ENCODE results near the gene CACNB2.

The CACNB2 gene

DNA sequence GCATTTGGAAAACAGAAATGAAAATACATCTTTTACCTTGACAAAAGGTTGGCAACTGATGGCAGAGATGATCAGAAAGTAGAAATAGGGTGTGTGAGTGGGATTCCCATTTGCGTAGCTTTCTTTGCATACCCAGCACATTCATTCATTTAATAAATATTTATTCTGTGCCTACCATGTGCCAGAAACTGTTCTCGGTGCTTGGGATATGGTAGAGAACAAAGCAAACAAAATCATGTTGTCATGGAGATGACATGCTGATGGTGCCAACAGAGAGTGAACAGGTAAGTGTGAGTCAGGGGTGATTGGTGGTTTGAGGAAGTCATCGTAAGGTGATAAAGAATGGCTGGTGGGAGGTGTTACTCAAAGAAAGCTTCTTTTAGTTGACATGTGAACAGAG is 45.4 kb downstream of the CACNB2 start:
- H3K4me3 ChIP-seq (replicated peaks; ENCODE audit: insufficient read depth, low read length): no peak overlapping the region
- DNase-seq (ENCODE audit: low read depth in 1 of 2, low spot score in 1 of 2): no peak
- H3K27me3 ChIP-seq (ENCODE audit: insufficient read depth, poor library complexity, severe bottlenecking): no peaks in the 10 kb centered on the region
- H3K27ac ChIP-seq (replicated peaks): no peak overlapping the region
- TF ChIP-seq, protein P1, sequence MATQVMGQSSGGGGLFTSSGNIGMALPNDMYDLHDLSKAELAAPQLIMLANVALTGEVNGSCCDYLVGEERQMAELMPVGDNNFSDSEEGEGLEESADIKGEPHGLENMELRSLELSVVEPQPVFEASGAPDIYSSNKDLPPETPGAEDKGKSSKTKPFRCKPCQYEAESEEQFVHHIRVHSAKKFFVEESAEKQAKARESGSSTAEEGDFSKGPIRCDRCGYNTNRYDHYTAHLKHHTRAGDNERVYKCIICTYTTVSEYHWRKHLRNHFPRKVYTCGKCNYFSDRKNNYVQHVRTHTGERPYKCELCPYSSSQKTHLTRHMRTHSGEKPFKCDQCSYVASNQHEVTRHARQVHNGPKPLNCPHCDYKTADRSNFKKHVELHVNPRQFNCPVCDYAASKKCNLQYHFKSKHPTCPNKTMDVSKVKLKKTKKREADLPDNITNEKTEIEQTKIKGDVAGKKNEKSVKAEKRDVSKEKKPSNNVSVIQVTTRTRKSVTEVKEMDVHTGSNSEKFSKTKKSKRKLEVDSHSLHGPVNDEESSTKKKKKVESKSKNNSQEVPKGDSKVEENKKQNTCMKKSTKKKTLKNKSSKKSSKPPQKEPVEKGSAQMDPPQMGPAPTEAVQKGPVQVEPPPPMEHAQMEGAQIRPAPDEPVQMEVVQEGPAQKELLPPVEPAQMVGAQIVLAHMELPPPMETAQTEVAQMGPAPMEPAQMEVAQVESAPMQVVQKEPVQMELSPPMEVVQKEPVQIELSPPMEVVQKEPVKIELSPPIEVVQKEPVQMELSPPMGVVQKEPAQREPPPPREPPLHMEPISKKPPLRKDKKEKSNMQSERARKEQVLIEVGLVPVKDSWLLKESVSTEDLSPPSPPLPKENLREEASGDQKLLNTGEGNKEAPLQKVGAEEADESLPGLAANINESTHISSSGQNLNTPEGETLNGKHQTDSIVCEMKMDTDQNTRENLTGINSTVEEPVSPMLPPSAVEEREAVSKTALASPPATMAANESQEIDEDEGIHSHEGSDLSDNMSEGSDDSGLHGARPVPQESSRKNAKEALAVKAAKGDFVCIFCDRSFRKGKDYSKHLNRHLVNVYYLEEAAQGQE (IDR thresholded peaks at IDR 0.05; ENCODE audit: insufficient replicate concordance, low read depth): no peak
- TF ChIP-seq CTCF (IDR thresholded peaks at IDR 0.05; ENCODE audit: insufficient read depth, low read length): no peak
- TF ChIP-seq POLR2AphosphoS5 (IDR thresholded peaks at IDR 0.05; ENCODE audit: low read depth): no peak
- TF ChIP-seq GABPA (IDR thresholded peaks at IDR 0.05; ENCODE audit: low read depth): no peak
- no peak for TF ChIP-seq SPI1 (IDR thresholded peaks at IDR 0.05; ENCODE audit: borderline replicate concordance, low read depth)

DNA sequence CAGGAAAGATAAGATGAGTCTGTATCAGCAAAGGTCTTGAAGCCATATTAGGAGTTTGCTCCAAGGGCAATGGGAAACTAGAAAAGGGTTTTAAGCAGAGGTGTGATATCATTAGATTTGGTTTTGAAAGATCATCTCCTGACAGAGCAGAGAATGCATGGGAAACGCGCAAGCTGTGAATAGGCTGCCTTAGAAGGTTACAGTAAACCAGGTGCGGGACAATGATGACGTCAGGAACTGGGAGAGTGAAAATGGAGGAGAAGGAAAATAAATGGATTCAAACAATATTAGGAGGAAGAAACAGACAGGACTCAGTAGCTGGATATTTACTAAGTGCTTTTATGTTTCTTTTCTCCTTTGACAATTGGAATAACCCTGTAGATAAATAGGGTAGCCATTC is 50.6 kb downstream of the CACNB2 start:
- TF ChIP-seq, protein P1 (IDR thresholded peaks at IDR 0.05; ENCODE audit: insufficient replicate concordance, low read depth): no peak
- TF ChIP-seq GABPA (IDR thresholded peaks at IDR 0.05; ENCODE audit: low read depth) (no peak), SPI1 (IDR thresholded peaks at IDR 0.05; ENCODE audit: borderline replicate concordance, low read depth) (no peak), POLR2AphosphoS5 (IDR thresholded peaks at IDR 0.05; ENCODE audit: low read depth) (no peak), CTCF (IDR thresholded peaks at IDR 0.05; ENCODE audit: insufficient read depth, low read length) (no peak)
- DNase-seq (ENCODE audit: low read depth in 1 of 2, low spot score in 1 of 2): no peak
- H3K27ac ChIP-seq (replicated peaks): no peak overlapping the region
- no peaks in the 10 kb centered on the region for H3K27me3 ChIP-seq (ENCODE audit: insufficient read depth, poor library complexity, severe bottlenecking)
- no peak overlapping the region for H3K4me3 ChIP-seq (replicated peaks; ENCODE audit: insufficient read depth, low read length)

GRCh38 chr10:18194634-18195033 is 54.4 kb downstream of the CACNB2 start:
- DNase-seq (ENCODE audit: low read depth in 1 of 2, low spot score in 1 of 2): no peak
- H3K27ac ChIP-seq (replicated peaks): no peak overlapping the region
- no peak overlapping the region for H3K4me3 ChIP-seq (replicated peaks; ENCODE audit: insufficient read depth, low read length)
- TF ChIP-seq, protein P1 (IDR thresholded peaks at IDR 0.05; ENCODE audit: insufficient replicate concordance, low read depth): no peak
- TF ChIP-seq CTCF (IDR thresholded peaks at IDR 0.05; ENCODE audit: insufficient read depth, low read length) (no peak), GABPA (IDR thresholded peaks at IDR 0.05; ENCODE audit: low read depth) (no peak)
- H3K27me3 ChIP-seq (ENCODE audit: insufficient read depth, poor library complexity, severe bottlenecking): no peaks in the 10 kb centered on the region

Data from HL-60 (cell line).